HL-60 (cell line): ENCODE measurements around the gene SPEF1.

Source experiments
- CTCF ChIP-seq: IDR thresholded peaks from one replicate; pipeline ENCODE4 v1.5.1; 2011; ENCODE audit warnings: low read length, control low read depth, inconsistent platforms; ENCODE audit not compliant: insufficient read depth
- POLR2AphosphoS5 ChIP-seq: IDR thresholded peaks from 2 replicates; pipeline ENCODE4 v1.6.1; 2012; ENCODE audit warnings: low read depth

- TF ChIP-seq CTCF, result no peak
- no peak for TF ChIP-seq POLR2AphosphoS5
Observed at GRCh38 chr20:3755814-3756480, 25.3 kb downstream of the SPEF1 start.
